HCT116 (cell line): Measurements from ENCODE around the gene PUM1.
"Not testable (repeated sequence)": the region's sequence is repeated elsewhere in the genome, so short reads cannot be mapped to it uniquely, and the experiment has no call there.

Experiments used
- ATF3 ChIP-seq: IDR thresholded peaks from 2 replicates; pipeline ENCODE4 v1.6.1; 2012
- CEBPB ChIP-seq: IDR thresholded peaks from 2 replicates; pipeline ENCODE4 v1.6.1; 2012; ENCODE audit warnings: low read depth
- CTCF ChIP-seq, 3 experiments: fragments of 200-600 bp in 1 of 3; sonication (generic) in 1 of 3; IDR thresholded peaks in 2 of 3; conservative IDR thresholded peaks in 1 of 3; 2 replicates each; pipeline ENCODE4 v1.5.1; 2012 to 2017; ENCODE audit warnings: low read depth in 2 of 3, low read length in 2 of 3, antibody characterized with exemption in 1 of 3, borderline replicate concordance in 1 of 3, control low read depth in 1 of 3, mild to moderate bottlenecking in 1 of 3, mixed read lengths in 1 of 3, mixed run types in 1 of 3, moderate library complexity in 1 of 3; ENCODE audit not compliant: insufficient read depth in 1 of 3
- EZH2 ChIP-seq: fragments of 200-600 bp; sonication (generic); IDR thresholded peaks from 2 replicates; pipeline ENCODE4 v1.6.1; 2017; ENCODE audit warnings: antibody characterized with exemption, mixed run types
- EZH2phosphoT487 ChIP-seq: fragments of 200-600 bp; IDR thresholded peaks from 2 replicates; pipeline ENCODE4 v1.6.1; 2018; ENCODE audit warnings: antibody characterized with exemption, borderline replicate concordance
- POLR2A ChIP-seq: IDR thresholded peaks from 2 replicates; pipeline ENCODE4 v1.7.0; 2011; ENCODE audit warnings: borderline replicate concordance; ENCODE audit not compliant: insufficient read depth, insufficient read length; ENCODE audit errors: extremely low read depth
- POLR2AphosphoS5 ChIP-seq: IDR thresholded peaks from 2 replicates; pipeline ENCODE4 v1.6.1; 2011; ENCODE audit warnings: mild to moderate bottlenecking, low read depth, low read length, moderate library complexity
- RAD21 ChIP-seq: IDR thresholded peaks from 2 replicates; pipeline ENCODE4 v1.6.1; 2012; ENCODE audit warnings: low read depth, mild to moderate bottlenecking
- SRF ChIP-seq: IDR thresholded peaks from 2 replicates; pipeline ENCODE4 v1.6.1; 2012; ENCODE audit warnings: low read depth
- TCF7L2 ChIP-seq: IDR thresholded peaks from 2 replicates; pipeline ENCODE4 v1.7.0; 2011; ENCODE audit warnings: borderline replicate concordance, inconsistent platforms; ENCODE audit not compliant: insufficient read depth, insufficient read length; ENCODE audit errors: extremely low read depth
- YY1 ChIP-seq: IDR thresholded peaks from 2 replicates; pipeline ENCODE4 v1.6.1; 2011; ENCODE audit warnings: low read length, low read depth, moderate library complexity, mild to moderate bottlenecking; ENCODE audit not compliant: insufficient replicate concordance; ENCODE audit errors: extremely low read depth
- ZBTB33 ChIP-seq: IDR thresholded peaks from 2 replicates; pipeline ENCODE4 v1.6.1; 2011; ENCODE audit warnings: mild to moderate bottlenecking, low read length, moderate library complexity; ENCODE audit not compliant: insufficient replicate concordance; ENCODE audit errors: extremely low read depth
- ZFX ChIP-seq: fragments of 450-650 bp; IDR thresholded peaks from 2 replicates; pipeline ENCODE4 v1.6.1; 2017
- TF ChIP-seq, protein P1 (sequence below): IDR thresholded peaks from 2 replicates; pipeline ENCODE4 v1.6.1; 2012

DNA sequence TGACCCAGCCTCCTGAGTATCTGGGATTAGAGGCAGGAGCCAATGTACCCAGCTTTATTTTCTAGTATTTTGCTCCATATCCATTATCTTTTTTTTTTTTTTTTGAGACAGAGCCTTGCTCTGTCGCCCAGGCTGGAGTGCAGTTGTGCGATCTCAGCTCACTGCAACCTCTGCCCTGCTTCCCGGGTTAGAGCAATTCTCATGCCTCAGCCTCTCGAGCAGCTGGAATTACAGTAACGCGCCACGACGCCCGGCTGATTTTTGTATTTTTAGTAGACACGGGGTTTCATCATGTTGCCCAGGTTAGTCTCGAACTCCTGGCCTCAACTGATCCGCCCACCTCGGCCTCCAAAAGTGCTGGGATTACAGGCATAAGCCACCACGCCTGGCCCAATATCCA is 12.9 kb downstream of the PUM1 start:
- TF ChIP-seq CTCF (IDR thresholded peaks at IDR 0.05 in 2 of 3, conservative IDR thresholded peaks at IDR 0.05 in 1 of 3; ENCODE audit: borderline replicate concordance in 1 of 3, insufficient read depth in 1 of 3, low read depth in 2 of 3, low read length in 2 of 3); SRF; YY1; RAD21; TCF7L2; EZH2phosphoT487; CEBPB; ZFX; EZH2; POLR2A; ATF3; ZBTB33; POLR2AphosphoS5: not testable (repeated sequence)
- TF ChIP-seq, protein P1, sequence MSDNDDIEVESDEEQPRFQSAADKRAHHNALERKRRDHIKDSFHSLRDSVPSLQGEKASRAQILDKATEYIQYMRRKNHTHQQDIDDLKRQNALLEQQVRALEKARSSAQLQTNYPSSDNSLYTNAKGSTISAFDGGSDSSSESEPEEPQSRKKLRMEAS: not testable (repeated sequence)
